Neural progenitor cell (in vitro differentiated cells): ENCODE data around the gene C1orf21. TPM values are rescaled to one million over a fixed set of nuclear protein-coding genes. Genes with fewer than 3 reads are reported as not detected.

Source experiments
- DNase-seq: peaks from one replicate; pipeline ENCODE4 v3.0.0-alpha.2; 2016; ENCODE audit warnings: low spot score
- H2AFZ ChIP-seq: fragments of 200-600 bp; sonication (generic); replicated peaks from 2 replicates; pipeline ENCODE4 v1.6.1; 2016; ENCODE audit warnings: antibody characterized with exemption
- H3F3A ChIP-seq: fragments of 200-600 bp; sonication (generic); 2 replicates; pipeline ENCODE4 v1.6.1; 2016; ENCODE audit warnings: antibody characterized with exemption, low read depth
- H3K27ac ChIP-seq: fragments of 200-600 bp; sonication (generic); 2 replicates; pipeline ENCODE4 v1.5.1; 2016; ENCODE audit warnings: mild to moderate bottlenecking
- H3K27me3 ChIP-seq: fragments of 200-600 bp; sonication (generic); 2 replicates; pipeline ENCODE4 v1.6.1; 2016; ENCODE audit warnings: mild to moderate bottlenecking, moderate library complexity
- H3K36me3 ChIP-seq: fragments of 200-600 bp; sonication (generic); 2 replicates; pipeline ENCODE4 v1.5.1; 2016
- H3K4me1 ChIP-seq: fragments of 200-600 bp; sonication (generic); 2 replicates; pipeline ENCODE4 v1.6.1; 2016; ENCODE audit warnings: mixed run types
- H3K4me2 ChIP-seq: fragments of 200-600 bp; sonication (generic); 2 replicates; pipeline ENCODE4 v1.6.1; 2016
- H3K4me3 ChIP-seq: fragments of 200-600 bp; sonication (generic); 2 replicates; pipeline ENCODE4 v1.5.1; 2016
- H3K79me2 ChIP-seq: fragments of 200-600 bp; sonication (generic); 2 replicates; pipeline ENCODE4 v1.6.1; 2016; ENCODE audit warnings: low read depth
- H3K9ac ChIP-seq: fragments of 200-600 bp; sonication (generic); 2 replicates; pipeline ENCODE4 v1.6.1; 2016
- H3K9me3 ChIP-seq: fragments of 200-600 bp; sonication (generic); 2 replicates; pipeline ENCODE4 v1.5.1; 2016; ENCODE audit warnings: low read depth
- H4K20me1 ChIP-seq: fragments of 200-600 bp; sonication (generic); 2 replicates; pipeline ENCODE4 v1.6.1; 2016; ENCODE audit warnings: low read depth
- H3K27ac Mint-ChIP-seq: 3 replicates; pipeline ENCODE4 v1.8.0; 2021; ENCODE audit warnings: mixed read lengths
- H3K27me3 Mint-ChIP-seq: 2 replicates; pipeline ENCODE4 v1.8.0; 2022; ENCODE audit warnings: low read depth, mild to moderate bottlenecking, inconsistent platforms, moderate library complexity, mixed read lengths; ENCODE audit not compliant: insufficient read depth
- H3K36me3 Mint-ChIP-seq: 3 replicates; pipeline ENCODE4 v1.8.0; 2021; ENCODE audit warnings: mixed read lengths
- H3K4me1 Mint-ChIP-seq: 3 replicates; pipeline ENCODE4 v1.8.0; 2021; ENCODE audit warnings: mixed read lengths
- H3K4me3 Mint-ChIP-seq: 3 replicates; pipeline ENCODE4 v1.8.0; 2021; ENCODE audit warnings: mild to moderate bottlenecking, moderate library complexity, mixed read lengths
- H3K9me3 Mint-ChIP-seq: 3 replicates; pipeline ENCODE4 v1.8.0; 2020; ENCODE audit warnings: mixed read lengths
- EZH2 ChIP-seq: fragments of 200-600 bp; sonication (generic); IDR thresholded peaks from 2 replicates; pipeline ENCODE4 v1.6.1; 2017; ENCODE audit warnings: antibody characterized with exemption, mild to moderate bottlenecking, moderate library complexity
- EZH2phosphoT487 ChIP-seq: fragments of 200-600 bp; sonication (generic); IDR thresholded peaks from 2 replicates; pipeline ENCODE4 v1.6.1; 2017; ENCODE audit warnings: antibody characterized with exemption
- total RNA-seq: library from RNA; depleted of rRNA; stranded (reverse); fragments of >200 nt; gene quantifications from 2 replicates; pipeline ENCODE4 v1.2.3, GENCODE V29; 2015; ENCODE audit warnings: low replicate concordance
- TF ChIP-seq, protein P1 (sequence below): fragments of 200-600 bp; sonication (generic); IDR thresholded peaks from 2 replicates; pipeline ENCODE4 v1.5.1; 2017; ENCODE audit warnings: antibody characterized with exemption, mild to moderate bottlenecking

C1orf21 gene
- total RNA-seq, 1 donor from 2014 or later: 117 TPM

DNA sequence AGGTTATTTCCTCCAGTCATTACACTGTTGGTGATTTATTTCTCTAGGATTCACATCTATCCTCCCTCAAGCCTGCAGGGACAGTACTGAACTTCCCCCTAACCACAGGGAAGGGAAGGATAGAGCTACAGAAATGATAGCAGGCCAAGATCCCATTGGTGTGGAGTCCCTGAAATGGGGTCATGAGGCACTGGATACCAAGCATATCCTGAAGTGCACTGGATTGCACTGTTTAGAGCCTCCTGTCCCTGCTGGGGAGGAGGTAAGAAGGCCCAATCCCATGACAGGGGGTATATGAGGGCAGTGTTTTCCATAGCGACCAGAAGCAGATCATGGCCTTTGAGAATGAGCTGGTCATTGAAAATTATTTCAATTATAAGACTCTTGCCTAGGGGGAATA, 56.8 kb downstream of the C1orf21 start:
- Histone ChIP-seq H3K27me3 (no peaks in the 10 kb centered on the region), H3K9me3 (no peaks in the 10 kb centered on the region), H3K4me3 (no peak overlapping the region), H3K79me2 (peaks cover 99% of the 10 kb centered on the region), H3K27ac (no peak overlapping the region), H4K20me1 (peaks cover 4% of the 10 kb centered on the region), H3K36me3 (no peaks in the 10 kb centered on the region), H3K4me1 (peaks cover 5% of the 10 kb centered on the region), H3K9ac (no peak overlapping the region), H2AFZ (no peak overlapping the region), H3K4me2 (no peak overlapping the region), H3F3A (no peaks in the 10 kb centered on the region)
- peaks cover 3% of the 10 kb centered on the region for H3K36me3 Mint-ChIP-seq
- H3K4me1 Mint-ChIP-seq: no peaks in the 10 kb centered on the region
- H3K27ac Mint-ChIP-seq: no peak overlapping the region
- TF ChIP-seq, protein P1, sequence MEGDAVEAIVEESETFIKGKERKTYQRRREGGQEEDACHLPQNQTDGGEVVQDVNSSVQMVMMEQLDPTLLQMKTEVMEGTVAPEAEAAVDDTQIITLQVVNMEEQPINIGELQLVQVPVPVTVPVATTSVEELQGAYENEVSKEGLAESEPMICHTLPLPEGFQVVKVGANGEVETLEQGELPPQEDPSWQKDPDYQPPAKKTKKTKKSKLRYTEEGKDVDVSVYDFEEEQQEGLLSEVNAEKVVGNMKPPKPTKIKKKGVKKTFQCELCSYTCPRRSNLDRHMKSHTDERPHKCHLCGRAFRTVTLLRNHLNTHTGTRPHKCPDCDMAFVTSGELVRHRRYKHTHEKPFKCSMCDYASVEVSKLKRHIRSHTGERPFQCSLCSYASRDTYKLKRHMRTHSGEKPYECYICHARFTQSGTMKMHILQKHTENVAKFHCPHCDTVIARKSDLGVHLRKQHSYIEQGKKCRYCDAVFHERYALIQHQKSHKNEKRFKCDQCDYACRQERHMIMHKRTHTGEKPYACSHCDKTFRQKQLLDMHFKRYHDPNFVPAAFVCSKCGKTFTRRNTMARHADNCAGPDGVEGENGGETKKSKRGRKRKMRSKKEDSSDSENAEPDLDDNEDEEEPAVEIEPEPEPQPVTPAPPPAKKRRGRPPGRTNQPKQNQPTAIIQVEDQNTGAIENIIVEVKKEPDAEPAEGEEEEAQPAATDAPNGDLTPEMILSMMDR: no peak
- TF ChIP-seq EZH2phosphoT487 (no peak), EZH2 (no peak)
- H3K27me3 Mint-ChIP-seq: peaks cover 2% of the 10 kb centered on the region
- no peak for DNase-seq
- peaks cover 4% of the 10 kb centered on the region for H3K9me3 Mint-ChIP-seq
- no peak overlapping the region for H3K4me3 Mint-ChIP-seq

DNA sequence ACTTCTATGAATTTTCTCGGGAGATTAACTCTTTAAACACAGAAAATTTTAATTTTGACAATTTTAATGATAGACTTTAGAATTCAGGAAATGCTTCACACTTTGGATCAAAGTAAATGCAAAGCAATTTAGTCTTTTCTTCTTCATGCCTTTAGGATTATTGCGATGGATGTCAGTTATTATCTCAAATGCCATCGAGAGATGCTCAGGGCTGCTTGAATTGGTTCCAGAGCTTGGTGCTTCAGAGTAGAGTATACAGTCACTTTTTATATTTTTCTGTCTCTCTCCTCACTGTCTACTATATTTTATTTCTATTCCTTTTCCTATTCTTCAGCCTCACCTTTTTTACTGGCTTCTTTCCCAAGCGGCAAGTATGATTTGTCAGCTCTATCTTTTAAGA, 59.2 kb downstream of the C1orf21 start:
- H3K36me3 Mint-ChIP-seq: peaks cover 2% of the 10 kb centered on the region
- Histone ChIP-seq H3K4me2 (no peak overlapping the region), H3K9ac (no peak overlapping the region), H2AFZ (no peak overlapping the region), H3K36me3 (no peaks in the 10 kb centered on the region), H3K4me1 (peaks cover 5% of the 10 kb centered on the region), H3K4me3 (no peak overlapping the region), H3K27ac (no peak overlapping the region), H4K20me1 (peaks cover 4% of the 10 kb centered on the region), H3K27me3 (no peaks in the 10 kb centered on the region), H3K79me2 (peaks cover 94% of the 10 kb centered on the region), H3F3A (no peaks in the 10 kb centered on the region), H3K9me3 (no peaks in the 10 kb centered on the region)
- DNase-seq: no peak
- peaks cover 2% of the 10 kb centered on the region for H3K9me3 Mint-ChIP-seq
- no peak for TF ChIP-seq EZH2
- no peak for TF ChIP-seq EZH2phosphoT487
- TF ChIP-seq, protein P1: no peak
- H3K4me3 Mint-ChIP-seq: no peak overlapping the region
- H3K27me3 Mint-ChIP-seq: peaks cover 2% of the 10 kb centered on the region
- no peak overlapping the region for H3K27ac Mint-ChIP-seq
- H3K4me1 Mint-ChIP-seq: no peaks in the 10 kb centered on the region

DNA sequence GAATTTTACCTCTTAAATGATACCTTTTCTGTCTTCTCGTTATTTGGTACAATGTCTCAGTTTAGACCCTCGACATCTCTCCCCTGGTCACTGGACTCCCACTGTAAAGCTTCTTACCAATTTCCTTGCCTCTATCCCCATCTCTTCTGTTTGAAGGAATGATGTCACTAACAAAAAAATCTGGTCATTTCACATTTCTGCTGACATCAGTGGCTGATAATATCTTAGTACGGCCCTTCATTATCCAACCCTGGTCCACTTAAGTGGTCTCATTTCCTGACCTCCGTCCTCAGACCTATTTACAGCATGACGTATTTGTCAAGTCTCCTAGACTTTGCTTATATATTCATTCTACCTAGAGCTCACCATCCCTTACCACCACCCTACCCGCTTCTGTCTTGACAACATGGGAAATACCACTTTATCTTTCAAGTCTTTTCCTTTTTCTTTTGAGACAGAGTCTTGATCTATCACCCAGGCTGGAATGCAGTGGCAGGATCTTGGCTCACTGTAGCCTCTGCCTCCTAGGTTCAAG, 60.9 kb downstream of the C1orf21 start:
- no peak for DNase-seq
- no peaks in the 10 kb centered on the region for H3K27me3 ChIP-seq
- no peak for TF ChIP-seq EZH2phosphoT487
- TF ChIP-seq, protein P1: no peak
- TF ChIP-seq EZH2: no peak
- no peak overlapping the region for H2AFZ ChIP-seq
- peaks cover 3% of the 10 kb centered on the region for H3K36me3 Mint-ChIP-seq
- no peak overlapping the region for H3K9ac ChIP-seq
- peaks cover 9% of the 10 kb centered on the region for H3F3A ChIP-seq
- H3K27ac ChIP-seq: no peak overlapping the region
- no peak overlapping the region for H3K4me2 ChIP-seq
- H3K9me3 ChIP-seq: no peaks in the 10 kb centered on the region
- peaks cover 5% of the 10 kb centered on the region for H3K4me1 ChIP-seq
- no peaks in the 10 kb centered on the region for H3K36me3 ChIP-seq
- H3K79me2 ChIP-seq: peaks cover 94% of the 10 kb centered on the region
- peaks cover 2% of the 10 kb centered on the region for H3K27me3 Mint-ChIP-seq
- H4K20me1 ChIP-seq: peaks cover 9% of the 10 kb centered on the region
- H3K4me3 Mint-ChIP-seq: no peak overlapping the region
- peaks cover 2% of the 10 kb centered on the region for H3K9me3 Mint-ChIP-seq
- no peak overlapping the region for H3K27ac Mint-ChIP-seq
- H3K4me1 Mint-ChIP-seq: no peaks in the 10 kb centered on the region
- H3K4me3 ChIP-seq: no peak overlapping the region
